ENCODE measurements around the gene TIMP4.

Gene TIMP4

GRCh38 chr3:12143949-12144504 lies 14.7 kb downstream of the TIMP4 start:
- peak; percentile 30 for DNase-seq

GRCh38 chr3:12142476-12142875 lies 16.2 kb downstream of the TIMP4 start:
- DNase-seq: no peak

- DNase-seq: no peak
Observed at GRCh38 chr3:12141350-12141749, 17.4 kb downstream of the TIMP4 start.

GRCh38 chr3:12139111-12139511 lies 19.6 kb downstream of the TIMP4 start:
- peak; percentile 59 for DNase-seq

DNA sequence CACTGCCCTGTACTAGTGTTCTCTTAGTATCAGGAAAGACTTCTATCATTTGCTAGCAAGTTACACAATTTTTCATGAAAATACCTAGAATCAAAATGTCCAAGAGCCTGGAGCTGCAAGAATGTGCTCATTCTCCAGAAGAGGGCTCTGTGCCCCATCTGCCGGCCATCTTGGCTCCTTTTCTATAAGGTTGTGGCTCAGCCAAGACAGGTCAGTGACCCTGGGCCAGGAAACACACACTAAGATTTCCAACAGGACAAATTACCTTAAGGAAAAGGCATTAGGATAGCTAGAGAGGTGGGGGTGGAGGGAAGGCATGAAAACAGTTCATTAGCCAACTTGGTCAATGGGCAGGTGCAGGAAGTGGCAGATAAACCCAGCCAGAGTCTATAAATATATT lies 20.7 kb downstream of the TIMP4 start:
- DNase-seq: peak; percentile 39

GRCh38 chr3:12136371-12136770 lies 22.3 kb downstream of the TIMP4 start:
- DNase-seq: no peak

GRCh38 chr3:12135029-12135657 lies 23.6 kb downstream of the TIMP4 start:
- peak; percentile 59 for DNase-seq

GRCh38 chr3:12132881-12133280 lies 25.8 kb downstream of the TIMP4 start:
- no peak for DNase-seq

- no peak for DNase-seq
Observed at GRCh38 chr3:12131351-12132090, 27.2 kb downstream of the TIMP4 start.

- no peak for DNase-seq
Observed at GRCh38 chr3:12127391-12127790, 31.3 kb downstream of the TIMP4 start.

DNA sequence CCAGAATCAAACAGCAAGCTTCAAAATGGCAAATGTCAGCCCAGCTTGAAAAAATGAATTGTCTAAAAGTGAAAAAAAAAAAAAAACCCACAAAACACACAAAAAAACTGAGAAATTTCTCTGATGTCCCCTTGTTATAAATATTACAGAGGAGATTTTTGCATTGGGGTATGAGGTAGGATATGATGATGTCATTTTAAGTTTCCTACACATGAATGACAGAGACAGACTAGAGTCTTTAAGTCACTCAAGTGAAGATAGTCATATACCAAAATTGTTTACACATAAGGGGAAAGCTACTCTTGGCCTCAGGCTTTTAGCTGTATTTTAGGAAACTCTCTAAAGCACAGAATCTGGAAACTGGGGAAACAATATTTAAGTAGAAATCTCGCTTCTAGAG lies 32.9 kb downstream of the TIMP4 start:
- no peak for DNase-seq

- DNase-seq: no peak
Observed at GRCh38 chr3:12121466-12121865, 37.2 kb downstream of the TIMP4 start.

DNA sequence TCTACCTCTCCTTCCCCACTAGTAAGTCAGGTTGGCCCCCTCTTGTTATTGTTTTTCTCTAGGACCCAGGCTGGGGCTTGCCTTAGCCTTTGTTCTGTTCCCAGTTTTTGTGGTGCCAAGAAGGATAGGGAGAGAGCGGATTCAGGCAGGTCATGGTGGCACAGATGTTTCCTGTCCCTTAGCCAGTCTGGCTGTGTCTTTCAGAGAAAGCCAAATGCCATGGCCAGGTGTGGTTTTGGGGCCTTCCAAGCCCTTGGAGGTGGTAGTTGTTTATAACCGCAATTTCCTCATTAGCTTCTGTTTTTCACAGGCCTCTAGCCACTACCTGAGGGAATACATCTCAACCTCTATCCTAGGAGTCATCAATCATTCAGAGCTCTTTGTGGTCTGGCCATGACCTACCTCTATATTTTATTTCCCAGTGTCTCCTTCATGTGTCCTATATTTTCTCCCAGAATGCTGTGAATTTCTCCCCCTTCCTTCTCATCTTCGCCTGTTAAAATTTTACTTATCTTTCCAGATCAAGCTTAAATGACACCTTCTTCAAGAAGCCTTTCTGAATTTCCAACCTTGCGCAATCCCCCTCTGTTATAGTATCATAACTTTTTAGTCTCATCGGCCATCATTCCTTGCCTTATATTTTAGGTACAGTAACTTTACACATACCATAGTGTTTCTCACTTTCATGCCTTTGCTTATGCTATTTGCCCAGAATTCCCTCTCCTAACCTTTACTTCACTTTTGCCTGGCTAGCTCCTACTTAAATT lies 38.2 kb downstream of the TIMP4 start:
- DNase-seq: no peak

GRCh38 chr3:12117473-12117872 lies 41.2 kb downstream of the TIMP4 start:
- no peak for DNase-seq

- DNase-seq: no peak
Observed at GRCh38 chr3:12116870-12117269, 41.8 kb downstream of the TIMP4 start.

DNA sequence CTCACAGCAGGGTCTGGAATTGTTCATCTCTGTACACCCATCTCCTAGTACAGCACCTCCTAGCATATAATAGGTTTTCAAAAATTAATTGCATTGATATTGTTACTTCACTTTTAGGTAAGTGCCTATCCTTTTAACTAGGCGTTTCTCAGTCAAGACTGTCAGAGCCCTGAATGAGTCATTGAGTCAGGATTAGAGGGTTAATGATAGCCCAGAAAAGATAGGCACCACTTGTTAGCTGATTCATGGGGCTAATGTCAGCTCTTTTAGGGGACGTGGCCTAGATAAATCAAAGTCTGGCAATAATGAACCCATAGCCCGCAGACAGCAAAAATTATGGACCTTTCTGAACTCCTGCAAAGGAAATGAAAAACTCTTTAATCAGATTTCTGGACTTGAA lies 42.9 kb downstream of the TIMP4 start:
- no peak for DNase-seq

DNA sequence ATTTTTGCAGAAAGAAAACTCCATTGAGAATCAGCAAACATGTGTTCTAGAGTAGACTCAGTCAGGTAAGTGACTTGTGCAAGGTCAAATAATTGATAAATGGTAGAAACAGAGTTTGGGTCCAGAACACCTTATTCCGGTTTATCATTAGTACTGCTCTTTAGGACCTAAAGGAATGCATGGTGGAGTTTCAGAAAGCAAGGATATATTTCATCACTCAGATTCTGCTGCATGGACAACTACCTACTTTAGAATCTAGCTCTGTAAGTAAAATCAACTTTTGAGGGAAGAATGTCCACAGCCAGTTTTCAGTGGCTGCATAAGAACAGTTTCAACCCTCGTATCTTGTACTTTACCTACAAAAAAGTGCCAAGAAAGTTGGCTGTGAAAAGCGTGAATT lies 43.6 kb downstream of the TIMP4 start:
- DNase-seq: no peak

- DNase-seq: no peak
Observed at GRCh38 chr3:12114251-12114650, 44.5 kb downstream of the TIMP4 start.

- DNase-seq: no peak
Observed at GRCh38 chr3:12107071-12107713, 51.5 kb downstream of the TIMP4 start.
